Esophagus squamous epithelium (tissue), 5 donors: Measurements from ENCODE around the gene MSMO1. TPM values are rescaled to one million over a fixed set of nuclear protein-coding genes. Genes with fewer than 3 reads are reported as not detected.

ENCODE experiments used
- DNase-seq: peaks from one replicate; lab custom pipeline; 2025; lab: John Stamatoyannopoulos, UW
- H3K27ac ChIP-seq, 4 donors: fragments of 200-600 bp; sonication (generic); one replicate each; pipeline ENCODE4 v1.5.1; 2016 to 2019; ENCODE audit warnings: mild to moderate bottlenecking in 1 of 4
- H3K27me3 ChIP-seq, 4 donors: fragments of 200-600 bp; sonication (generic); 1 replicate in 3 of 4; 2 replicates in 1 of 4; pipeline versions ENCODE4 v1.5.1 to v1.6.0; 2017 to 2021; ENCODE audit warnings: antibody characterized with exemption in 1 of 4
- H3K36me3 ChIP-seq, 3 donors: fragments of 200-600 bp; sonication (generic); one replicate each; pipeline ENCODE4 v1.5.1; 2016 to 2019
- H3K4me1 ChIP-seq, 3 donors: fragments of 200-600 bp; sonication (generic); one replicate each; pipeline ENCODE4 v1.5.1; 2017 to 2019
- H3K4me3 ChIP-seq, 4 donors: fragments of 200-600 bp; sonication (generic); 1 replicate in 3 of 4; 2 replicates in 1 of 4; pipeline ENCODE4 v1.5.1; 2016 to 2019; ENCODE audit warnings: mild to moderate bottlenecking in 2 of 4, moderate library complexity in 1 of 4
- H3K9me3 ChIP-seq, 3 donors: fragments of 200-600 bp; sonication (generic); one replicate each; pipeline ENCODE4 v1.5.1; 2016 to 2019
- POLR2A ChIP-seq, 4 donors: fragments of 450-650 bp; IDR thresholded peaks; one replicate each; pipeline ENCODE4 v1.6.1; 2017; ENCODE audit warnings: antibody characterized with exemption in 4 of 4, mild to moderate bottlenecking in 4 of 4, moderate library complexity in 3 of 4
- WGBS, 2 donors: methylation state at CpG; one replicate each; pipeline ENCODE4 v1.1.5; 2018; 5-methylcytosine and 5-hydroxymethylcytosine counted together
- intact Hi-C: fragments of 100-400 bp; cut with DNase I; formaldehyde crosslinking; loops from one replicate; pipeline ENCODE4 v1.15.0; 2022
- total RNA-seq, 4 donors: library from RNA; depleted of rRNA; stranded (reverse); fragments of >200 nt; gene quantifications; one replicate each; pipeline ENCODE4 v1.1.0, GENCODE V29; 2016
- TF ChIP-seq, protein P1 (sequence below), 6 experiments: fragments of 450-650 bp in 4 of 6; fragments of 200-600 bp in 2 of 6; sonication (generic) in 2 of 6; IDR thresholded peaks; one replicate each; pipeline ENCODE4 v1.5.1; 2016 to 2019; ENCODE audit warnings: antibody characterized with exemption in 6 of 6, mild to moderate bottlenecking in 4 of 6, moderate library complexity in 4 of 6
- donor health status: DM: yes; HTN: yes; CAD: no.

Gene MSMO1
- total RNA-seq, 4 donors from 2014 or later: 122 to 302 (median 172) TPM

DNA sequence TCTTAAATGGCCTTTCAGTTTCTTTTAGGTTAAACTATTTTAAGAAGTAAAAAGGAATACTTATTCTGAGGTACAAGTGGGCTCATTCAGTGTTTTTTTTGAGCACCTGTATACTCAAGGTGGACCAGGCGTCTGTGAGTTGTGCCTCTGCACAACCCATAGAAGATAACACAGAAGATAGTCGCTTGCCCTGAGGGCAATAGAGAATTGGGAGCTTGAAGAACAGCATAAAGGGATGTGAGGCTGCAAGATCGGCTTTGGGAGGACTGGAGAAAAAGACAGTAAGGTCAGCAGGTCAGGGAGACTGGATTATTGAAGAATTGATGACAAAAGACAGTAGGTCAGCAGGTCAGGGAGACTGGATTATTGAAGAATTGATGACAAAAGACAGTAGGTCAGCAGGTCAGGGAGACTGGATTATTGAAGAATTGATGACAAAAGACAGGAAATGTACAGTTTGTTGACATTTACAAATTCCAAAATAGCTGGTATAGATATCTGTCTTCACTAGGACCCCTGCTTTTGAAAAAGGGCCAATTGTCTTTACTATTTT, 54.4 kb downstream of the MSMO1 start:
- Histone ChIP-seq H3K4me3 (no peak overlapping the region), H3K36me3 (no peaks in the 10 kb centered on the region), H3K4me1 (peaks cover 0 to 40% (median 5%) of the 10 kb centered on the region in 3 donors), H3K27ac (no peak overlapping the region), H3K9me3 (no peaks in the 10 kb centered on the region), H3K27me3 (peaks cover 0 to 23% (median 0%) of the 10 kb centered on the region in 4 donors)
- intact Hi-C loops: no loop called here
- WGBS, 2 donors: 64 to 75% methylated on average over 3 of the region's 3 CpGs
- no peak for TF ChIP-seq POLR2A (IDR thresholded peaks at IDR 0.05)
- TF ChIP-seq, protein P1, sequence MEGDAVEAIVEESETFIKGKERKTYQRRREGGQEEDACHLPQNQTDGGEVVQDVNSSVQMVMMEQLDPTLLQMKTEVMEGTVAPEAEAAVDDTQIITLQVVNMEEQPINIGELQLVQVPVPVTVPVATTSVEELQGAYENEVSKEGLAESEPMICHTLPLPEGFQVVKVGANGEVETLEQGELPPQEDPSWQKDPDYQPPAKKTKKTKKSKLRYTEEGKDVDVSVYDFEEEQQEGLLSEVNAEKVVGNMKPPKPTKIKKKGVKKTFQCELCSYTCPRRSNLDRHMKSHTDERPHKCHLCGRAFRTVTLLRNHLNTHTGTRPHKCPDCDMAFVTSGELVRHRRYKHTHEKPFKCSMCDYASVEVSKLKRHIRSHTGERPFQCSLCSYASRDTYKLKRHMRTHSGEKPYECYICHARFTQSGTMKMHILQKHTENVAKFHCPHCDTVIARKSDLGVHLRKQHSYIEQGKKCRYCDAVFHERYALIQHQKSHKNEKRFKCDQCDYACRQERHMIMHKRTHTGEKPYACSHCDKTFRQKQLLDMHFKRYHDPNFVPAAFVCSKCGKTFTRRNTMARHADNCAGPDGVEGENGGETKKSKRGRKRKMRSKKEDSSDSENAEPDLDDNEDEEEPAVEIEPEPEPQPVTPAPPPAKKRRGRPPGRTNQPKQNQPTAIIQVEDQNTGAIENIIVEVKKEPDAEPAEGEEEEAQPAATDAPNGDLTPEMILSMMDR (IDR thresholded peaks at IDR 0.05): no peak
- DNase-seq: no peak

DNA sequence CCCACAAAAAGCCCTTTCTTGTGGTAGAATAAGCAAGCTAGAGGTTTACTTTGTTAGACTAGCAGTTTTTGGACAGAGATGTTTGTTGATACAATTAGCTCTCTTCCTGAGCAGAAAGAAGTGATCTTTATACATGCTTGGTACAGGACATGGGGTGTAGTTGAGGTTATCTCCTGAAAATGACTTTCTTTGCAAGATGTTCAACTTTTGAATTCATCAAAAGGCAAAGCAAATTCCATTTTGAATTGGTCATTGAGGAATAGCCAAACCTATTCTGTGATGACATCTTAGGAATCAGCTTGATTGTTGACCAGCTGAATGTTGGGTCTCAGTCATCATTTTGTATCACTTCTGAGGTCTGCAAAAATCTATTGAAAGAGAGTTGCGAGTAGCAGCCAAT, 55.2 kb downstream of the MSMO1 start:
- Histone ChIP-seq H3K27me3 (peaks cover 0 to 23% (median 0%) of the 10 kb centered on the region in 4 donors), H3K9me3 (no peaks in the 10 kb centered on the region), H3K4me3 (no peak overlapping the region), H3K4me1 (peaks cover 0 to 41% (median 5%) of the 10 kb centered on the region in 3 donors), H3K27ac (peak overlapping the region in 2 of 4 donors; percentile 1 to 38), H3K36me3 (no peaks in the 10 kb centered on the region)
- WGBS, 2 donors: 76 to 93% methylated on average over 1 of the region's 1 CpG
- no peak for DNase-seq
- no peak for TF ChIP-seq POLR2A (IDR thresholded peaks at IDR 0.05)
- intact Hi-C loops: no loop called here

DNA sequence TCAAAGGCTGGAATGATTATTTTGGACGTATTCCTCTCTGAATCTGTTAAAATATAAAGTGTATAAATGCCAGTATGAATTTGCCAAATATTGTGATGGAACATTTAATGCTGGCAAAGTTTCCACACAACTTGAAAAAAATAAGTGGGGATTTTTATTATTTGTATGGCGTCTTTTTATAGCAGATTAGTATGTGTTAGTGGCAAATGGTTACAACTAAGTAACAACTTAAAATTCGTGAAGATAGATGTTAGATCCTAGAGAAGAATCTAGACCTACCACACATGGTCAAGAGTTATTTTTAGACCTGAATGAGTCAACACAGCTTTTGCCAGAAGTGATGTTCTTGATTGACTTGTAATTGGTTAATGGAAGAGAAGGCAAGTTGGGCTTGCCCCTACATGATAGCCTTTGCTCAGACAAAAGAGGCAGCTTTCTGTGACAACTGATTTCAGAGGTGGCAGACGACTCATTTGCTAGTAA, 56.2 kb downstream of the MSMO1 start:
- intact Hi-C loops: no loop called here
- DNase-seq: no peak
- Histone ChIP-seq H3K27me3 (peaks cover 0 to 14% (median 0%) of the 10 kb centered on the region in 4 donors), H3K36me3 (no peaks in the 10 kb centered on the region), H3K9me3 (no peaks in the 10 kb centered on the region), H3K27ac (peak overlapping the region; percentile 8 to 38 (median 26)), H3K4me1 (peaks cover 0 to 32% (median 5%) of the 10 kb centered on the region in 3 donors), H3K4me3 (peak overlapping the region in 1 of 4 donors; percentile 13)
- no peak for TF ChIP-seq POLR2A (IDR thresholded peaks at IDR 0.05)
- TF ChIP-seq, protein P1 (IDR thresholded peaks at IDR 0.05): no peak
- WGBS, 2 donors: 19 to 32% methylated on average over 4 of the region's 4 CpGs

DNA sequence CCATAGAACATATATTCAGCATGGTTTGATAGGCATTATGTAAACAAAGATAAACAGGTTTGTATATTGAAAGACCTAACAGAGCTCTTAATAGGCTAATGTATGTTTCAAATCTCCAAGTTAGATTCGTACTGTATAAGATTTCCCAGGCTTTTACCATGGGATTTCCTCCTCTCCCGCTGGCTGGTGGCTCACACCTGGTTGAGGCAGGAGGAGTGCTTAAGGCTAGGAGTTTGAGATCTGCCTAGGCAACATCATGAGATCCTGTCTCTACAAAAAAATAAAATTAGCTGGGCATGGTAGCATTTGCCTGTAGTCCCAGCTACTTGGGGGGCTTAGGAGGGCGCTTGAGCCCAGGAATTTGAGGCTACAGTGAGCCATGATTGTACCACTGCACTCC, 56.7 kb downstream of the MSMO1 start:
- H3K27ac ChIP-seq: peak overlapping the region in 3 of 4 donors; percentile 36 to 40 (median 38)
- TF ChIP-seq, protein P1 (IDR thresholded peaks at IDR 0.05): no peak
- no peak for TF ChIP-seq POLR2A (IDR thresholded peaks at IDR 0.05)
- H3K27me3 ChIP-seq: peaks cover 0 to 8% (median 0%) of the 10 kb centered on the region in 4 donors
- H3K36me3 ChIP-seq: no peaks in the 10 kb centered on the region
- H3K4me1 ChIP-seq: peaks cover 0 to 27% (median 5%) of the 10 kb centered on the region in 3 donors
- WGBS, 2 donors: 33 to 58% methylated on average over 2 to 3 of the region's 3 CpGs
- intact Hi-C loops: no loop called here
- no peak for DNase-seq
- peak overlapping the region in 1 of 4 donors; percentile 13 for H3K4me3 ChIP-seq
- no peaks in the 10 kb centered on the region for H3K9me3 ChIP-seq

DNA sequence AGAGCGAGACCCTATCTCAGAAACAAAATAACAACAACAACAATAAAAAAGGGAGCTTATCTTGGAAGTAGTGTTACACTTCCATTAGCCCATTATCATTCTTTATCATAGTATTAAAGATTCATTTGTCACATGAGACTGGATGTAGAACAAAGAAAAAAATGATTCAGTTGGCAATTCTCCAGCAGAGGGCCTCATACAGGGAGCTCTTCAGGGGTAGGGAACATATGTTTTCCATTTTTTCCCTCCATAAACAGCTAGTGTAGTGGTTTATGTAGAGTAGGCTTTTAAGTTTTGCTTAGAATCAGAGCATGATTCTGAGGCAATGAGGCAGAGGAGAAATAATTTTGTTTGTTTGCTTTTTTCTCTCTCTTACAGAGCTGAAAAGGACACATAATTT, 57.1 kb downstream of the MSMO1 start:
- Histone ChIP-seq H3K4me1 (peaks cover 0 to 23% (median 5%) of the 10 kb centered on the region in 3 donors), H3K9me3 (no peaks in the 10 kb centered on the region), H3K27ac (peak overlapping the region in 1 of 4 donors; percentile 36), H3K4me3 (no peak overlapping the region), H3K27me3 (peaks cover 0 to 4% (median 0%) of the 10 kb centered on the region in 4 donors), H3K36me3 (no peaks in the 10 kb centered on the region)
- TF ChIP-seq, protein P1 (IDR thresholded peaks at IDR 0.05): no peak
- no peak for TF ChIP-seq POLR2A (IDR thresholded peaks at IDR 0.05)
- WGBS, 2 donors: 60 to 88% methylated on average over 1 of the region's 1 CpG
- DNase-seq: no peak
- intact Hi-C loops: no loop called here
